HEK293 (cell line): Measurements from ENCODE around the gene RARRES2.

Experiments used
- BCL6B ChIP-seq: fragments of 450-650 bp; formaldehyde crosslinking; IDR thresholded peaks from 2 replicates; pipeline ENCODE4 v1.5.1; 2017; ENCODE audit warnings: missing biosample characterization, missing genetic modification characterization
- GFI1B ChIP-seq: fragments of 450-650 bp; formaldehyde crosslinking; IDR thresholded peaks from 2 replicates; pipeline ENCODE4 v1.5.1; 2016; ENCODE audit warnings: missing biosample characterization, missing genetic modification characterization
- HOXC10 ChIP-seq: sonication (generic); formaldehyde crosslinking; IDR thresholded peaks from 2 replicates; pipeline ENCODE4 v1.8.1; 2023; ENCODE audit warnings: mild to moderate bottlenecking, missing genetic modification reagents
- PRDM2 ChIP-seq: fragments of 450-650 bp; formaldehyde crosslinking; IDR thresholded peaks from 2 replicates; pipeline ENCODE4 v1.5.1; 2016; ENCODE audit warnings: missing biosample characterization, missing genetic modification characterization, borderline replicate concordance
- RBAK ChIP-seq: fragments of 450-650 bp; formaldehyde crosslinking; IDR thresholded peaks from 2 replicates; pipeline ENCODE4 v1.5.1; 2016; ENCODE audit warnings: missing biosample characterization, missing genetic modification characterization
- TRIM28 ChIP-seq: IDR thresholded peaks from 2 replicates; pipeline ENCODE4 v1.6.1; 2011; ENCODE audit warnings: low read length, control low read depth, borderline replicate concordance
- ZFP69B ChIP-seq: fragments of 450-650 bp; formaldehyde crosslinking; IDR thresholded peaks from 2 replicates; pipeline ENCODE4 v1.5.1; 2016; ENCODE audit warnings: missing biosample characterization, missing genetic modification characterization
- ZNF133 ChIP-seq: fragments of 450-650 bp; formaldehyde crosslinking; IDR thresholded peaks from 2 replicates; pipeline ENCODE4 v1.5.1; 2016; ENCODE audit warnings: missing biosample characterization, missing genetic modification characterization
- ZNF280C ChIP-seq: fragments of 450-650 bp; formaldehyde crosslinking; IDR thresholded peaks from 2 replicates; pipeline ENCODE4 v1.5.1; 2016; ENCODE audit warnings: missing biosample characterization, missing genetic modification characterization
- ZNF391 ChIP-seq: fragments of 450-650 bp; formaldehyde crosslinking; IDR thresholded peaks from 2 replicates; pipeline ENCODE4 v1.5.1; 2016; ENCODE audit warnings: low read depth, missing biosample characterization, missing genetic modification characterization, borderline replicate concordance
- ZNF48 ChIP-seq: fragments of 450-650 bp; formaldehyde crosslinking; IDR thresholded peaks from 2 replicates; pipeline ENCODE4 v1.5.1; 2016; ENCODE audit warnings: missing biosample characterization, missing genetic modification characterization
- ZNF560 ChIP-seq: fragments of 450-650 bp; formaldehyde crosslinking; IDR thresholded peaks from 2 replicates; pipeline ENCODE4 v1.5.1; 2017; ENCODE audit warnings: missing biosample characterization, missing genetic modification characterization, borderline replicate concordance
- ZNF580 ChIP-seq: fragments of 450-650 bp; formaldehyde crosslinking; IDR thresholded peaks from 2 replicates; pipeline ENCODE4 v1.5.1; 2016; ENCODE audit warnings: missing biosample characterization, missing genetic modification characterization
- ZNF600 ChIP-seq: fragments of 450-650 bp; formaldehyde crosslinking; IDR thresholded peaks from 2 replicates; pipeline ENCODE4 v1.5.1; 2016; ENCODE audit warnings: missing biosample characterization, missing genetic modification characterization
- ZNF621 ChIP-seq: fragments of 450-650 bp; formaldehyde crosslinking; IDR thresholded peaks from 2 replicates; pipeline ENCODE4 v1.5.1; 2017; ENCODE audit warnings: missing biosample characterization, missing genetic modification characterization
- ZNF654 ChIP-seq: fragments of 450-650 bp; formaldehyde crosslinking; IDR thresholded peaks from 2 replicates; pipeline ENCODE4 v1.5.1; 2016; ENCODE audit warnings: low read depth, missing biosample characterization, missing genetic modification characterization
- ZNF670 ChIP-seq: fragments of 450-650 bp; formaldehyde crosslinking; IDR thresholded peaks from 2 replicates; pipeline ENCODE4 v1.5.1; 2016; ENCODE audit warnings: missing biosample characterization, missing genetic modification characterization, low read depth

RARRES2 gene

GRCh38 chr7:150323682-150324372 lies 17.6 kb downstream of the RARRES2 start (continued):
- TF ChIP-seq ZNF654 (tag by site-specific recombination) (no peak), ZNF580 (no peak), HOXC10 (0 out of 2 replicates have a peak, but pooled peaks have one; percentile 10), PRDM2 (tag by site-specific recombination) (no peak), ZNF670 (tag by site-specific recombination) (no peak), ZNF280C (no peak), ZNF48 (tag by site-specific recombination) (no peak), ZNF133 (tag by site-specific recombination) (no peak), ZNF600 (tag by site-specific recombination) (peak; percentile 95), TRIM28 (0 out of 2 replicates have a peak, but pooled peaks have one; percentile 57), GFI1B (tag by site-specific recombination) (no peak), ZNF560 (tag by site-specific recombination) (no peak), RBAK (tag by site-specific recombination) (no peak), BCL6B (no peak), ZNF391 (tag by site-specific recombination) (no peak), ZNF621 (tag by site-specific recombination) (no peak), ZFP69B (tag by site-specific recombination) (no peak)
